K562 (cell line): ENCODE measurements around the gene IPO7. TPM values are rescaled to one million over a fixed set of nuclear protein-coding genes. Genes with fewer than 3 reads are reported as not detected.

ENCODE experiments used
- ATAC-seq: fragments of 200-7000 bp; cut with Tn5 transposase; 3 replicates; pipeline ENCODE4 v1.9.1; 2020; ENCODE audit warnings: moderate library complexity
- BruUV-seq: library from RNA; stranded (reverse); fragments of 400-500 nt; replicated peaks from 2 replicates; lab custom pipeline; 2021; lab: Mats Ljungman, UMichigan
- CTCF ChIA-PET: fragments of 300-600 bp; formaldehyde crosslinking; extraction: SDS; loops from one replicate; lab custom pipeline; 2021; ENCODE audit warnings: low intra/inter-chr PET ratio; lab: Yijun Ruan, JAX
- POLR2A ChIA-PET: fragments of 300-600, 350-650 bp; sonication (Branson Sonifier 250); formaldehyde crosslinking; extraction: SDS; loops from one replicate; lab custom pipeline; 2021; ENCODE audit warnings: antibody characterized with exemption, inconsistent platforms; lab: Yijun Ruan, JAX
- DNase-seq, 4 experiments: peaks; one replicate each; pipeline versions ENCODE4 v3.0.0 to v3.0.0-alpha.2; 2011 to 2018; ENCODE audit warnings: low spot score in 3 of 4, mixed read lengths in 3 of 4; ENCODE audit errors: extremely low read depth in 1 of 4
- FAIRE-seq: peaks from 2 replicates; lab custom pipeline; 2011; peaks lifted over from hg19 to GRCh38; lab: Jason Lieb, UNC
- H2AFZ ChIP-seq: 2 replicates; pipeline ENCODE4 v1.6.0; 2011; ENCODE audit warnings: low read depth, low read length, control low read depth, inconsistent platforms
- H3K27ac ChIP-seq: fragments of 200-600 bp; 3 replicates; pipeline ENCODE4 v1.8.0; 2011; ENCODE audit warnings: low read depth, mild to moderate bottlenecking, control low read depth, inconsistent platforms, low read length, moderate library complexity, mixed read lengths; ENCODE audit errors: extremely low read depth
- H3K27me3 ChIP-seq, 2 experiments: fragments of 300-600 bp in 1 of 2; 2 replicates in 1 of 2; 3 replicates in 1 of 2; pipeline versions ENCODE4 v1.6.0 to v1.8.0; 2011; ENCODE audit warnings: inconsistent platforms in 2 of 2, low read length in 2 of 2, mild to moderate bottlenecking in 1 of 2, mixed read lengths in 1 of 2, moderate library complexity in 1 of 2; ENCODE audit not compliant: control insufficient read depth in 2 of 2, insufficient read depth in 2 of 2
- H3K36me3 ChIP-seq: fragments of 300-600 bp; 3 replicates; pipeline ENCODE4 v1.8.0; 2011; ENCODE audit warnings: mild to moderate bottlenecking, low read length, inconsistent platforms; ENCODE audit not compliant: control insufficient read depth, insufficient read depth
- H3K4me1 ChIP-seq, 2 experiments: fragments of 200-600 bp in 1 of 2; replicated peaks in 1 of 2; 2 replicates in 1 of 2; 3 replicates in 1 of 2; pipeline versions ENCODE4 v1.5.1 to v1.8.0; 2011; ENCODE audit warnings: inconsistent platforms in 2 of 2, low read length in 2 of 2, mild to moderate bottlenecking in 1 of 2, mixed read lengths in 1 of 2, moderate library complexity in 1 of 2; ENCODE audit not compliant: control insufficient read depth in 2 of 2, insufficient read depth in 2 of 2
- H3K4me2 ChIP-seq: 2 replicates; pipeline ENCODE4 v1.6.1; 2011; ENCODE audit warnings: low read length, control low read depth, inconsistent platforms, mixed read lengths; ENCODE audit not compliant: insufficient read depth
- H3K4me3 ChIP-seq: fragments of 200-600 bp; sonication (generic), shearing (Covaris generic); 2 replicates; pipeline ENCODE4 v1.5.1; 2016; ENCODE audit warnings: control low read depth, inconsistent platforms
- H3K79me2 ChIP-seq: fragments of 200-600 bp; 3 replicates; pipeline ENCODE4 v1.8.0; 2011; ENCODE audit warnings: low read length, inconsistent platforms; ENCODE audit not compliant: control insufficient read depth, insufficient read depth
- H3K9ac ChIP-seq, 2 experiments: 2 replicates each; pipeline versions ENCODE4 v1.6.0 to v1.6.1; 2011; ENCODE audit warnings: low read depth in 2 of 2, low read length in 2 of 2, control low read depth in 1 of 2, inconsistent platforms in 1 of 2, mild to moderate bottlenecking in 1 of 2, mixed read lengths in 1 of 2; ENCODE audit not compliant: insufficient read depth in 1 of 2
- H3K9me1 ChIP-seq: one replicate; pipeline ENCODE4 v1.6.0; 2011; ENCODE audit warnings: inconsistent platforms, mild to moderate bottlenecking, low read length, moderate library complexity; ENCODE audit not compliant: control insufficient read depth, insufficient read depth
- H3K9me3 ChIP-seq: replicated peaks from 2 replicates; pipeline ENCODE4 v1.5.1; 2011; ENCODE audit warnings: low read depth, low read length, inconsistent platforms; ENCODE audit not compliant: control insufficient read depth, insufficient read depth
- H4K20me1 ChIP-seq: replicated peaks from 2 replicates; pipeline ENCODE4 v1.6.1; 2011; ENCODE audit warnings: low read length, inconsistent platforms, mixed read lengths; ENCODE audit not compliant: control insufficient read depth, insufficient read depth
- CBFA2T2 ChIP-seq: fragments of 450-650 bp; conservative IDR thresholded peaks from 2 replicates; pipeline ENCODE4 v1.6.1; 2017; ENCODE audit warnings: mild to moderate bottlenecking
- ESRRA ChIP-seq: fragments of 450-650 bp; IDR thresholded peaks from 2 replicates; pipeline ENCODE4 v1.6.1; 2014; ENCODE audit warnings: low read depth, mild to moderate bottlenecking, moderate library complexity, borderline replicate concordance
- GABPB2 ChIP-seq: fragments of 250-450 bp; sonication (Bioruptor Pico); conservative IDR thresholded peaks from 2 replicates; pipeline ENCODE4 v1.5.1; 2021; ENCODE audit warnings: mild to moderate bottlenecking
- PCBP2 ChIP-seq: fragments of 200-400 bp; formaldehyde crosslinking; IDR thresholded peaks from 2 replicates; pipeline ENCODE4 v1.6.1; 2018; ENCODE audit warnings: low read length, low read depth, mild to moderate bottlenecking, moderate library complexity; ENCODE audit not compliant: poor library complexity, severe bottlenecking
- PRPF4 ChIP-seq: fragments of 200-400 bp; formaldehyde crosslinking; IDR thresholded peaks from one replicate; pipeline ENCODE4 v1.6.1; 2017; ENCODE audit warnings: low read length, low read depth, mild to moderate bottlenecking; ENCODE audit not compliant: insufficient read depth, poor library complexity, severe bottlenecking
- RBM25 ChIP-seq: fragments of 200-400 bp; formaldehyde crosslinking; IDR thresholded peaks from 2 replicates; pipeline ENCODE4 v1.6.1; 2018; ENCODE audit warnings: low read length, low read depth, moderate library complexity; ENCODE audit not compliant: severe bottlenecking
- RFX1 ChIP-seq: fragments of 450-650 bp; IDR thresholded peaks from 2 replicates; pipeline ENCODE4 v1.6.1; 2016; ENCODE audit warnings: mild to moderate bottlenecking, moderate library complexity
- SAFB ChIP-seq: fragments of 200-400 bp; formaldehyde crosslinking; IDR thresholded peaks from 2 replicates; pipeline ENCODE4 v1.6.1; 2017; ENCODE audit warnings: low read depth, low read length, borderline replicate concordance
- TOE1 ChIP-seq, 2 experiments: fragments of 450-650 bp in 1 of 2; sonication (generic) in 1 of 2; formaldehyde crosslinking in 1 of 2; IDR thresholded peaks; 2 replicates each; pipeline versions ENCODE4 v1.7.1 to v1.8.0; 2016 to 2022; ENCODE audit warnings: borderline replicate concordance in 2 of 2, mild to moderate bottlenecking in 2 of 2, antibody characterized with exemption in 1 of 2, inconsistent platforms in 1 of 2, low read depth in 1 of 2, missing genetic modification reagents in 1 of 2, moderate library complexity in 1 of 2
- WGBS: fragments of 100-300 bp; shearing (Covaris generic); methylation state at CpG from one replicate; pipeline ENCODE4 v1.1.6; 2016; ENCODE audit warnings: low coverage, mixed read lengths; ENCODE audit not compliant: insufficient coverage; ENCODE audit errors: missing lambda C conversion rate; 5-methylcytosine and 5-hydroxymethylcytosine counted together
- in situ Hi-C: fragments of 300-500 bp; cut with MboI; formaldehyde crosslinking; loops from 4 replicates; pipeline ENCODE4 v1.15.0; 2018; ENCODE audit warnings: inconsistent platforms, mixed read lengths
- intact Hi-C: fragments of 100-400 bp; cut with micrococcal nuclease; formaldehyde crosslinking; loops from 2 replicates; pipeline ENCODE4 v1.14.2; 2022
- polyA plus RNA-seq, 8 experiments: library from polyadenylated mRNA; depleted of rRNA in 4 of 8; stranded (reverse) in 5 of 8; unstranded in 3 of 8; fragments of >200 nt; fragmentation: Nextera tagmentation in 2 of 8; fragmentation: Illumina TruSeq in 1 of 8; extraction: Ambion mirVana in 2 of 8; extraction: Trizol in 1 of 8; gene quantifications; 2 replicates each; pipeline versions ENCODE4 v1.2.1 to v1.2.3, GENCODE V29; 2011 to 2014; ENCODE audit warnings: inconsistent platforms in 1 of 8, missing spikeins in 1 of 8
- total RNA-seq, 7 experiments: library from RNA; depleted of rRNA in 6 of 7; stranded (reverse); fragments of >200 nt in 6 of 7; fragmentation: Illumina TruSeq in 2 of 7; extraction: Trizol in 2 of 7; gene quantifications; 2 replicates each; pipeline versions ENCODE4 v1.2.1 to v1.2.3, GENCODE V29; 2011 to 2021; ENCODE audit warnings: low replicate concordance in 1 of 7
- TF ChIP-seq, protein P1 (sequence below): fragments of 450-650 bp; IDR thresholded peaks from 2 replicates; pipeline ENCODE4 v1.6.1; 2018; ENCODE audit not compliant: partially characterized antibody
- TF ChIP-seq, protein P2 (sequence below): IDR thresholded peaks from 2 replicates; pipeline ENCODE4 v1.6.1; 2011; ENCODE audit warnings: borderline replicate concordance, low read depth, mild to moderate bottlenecking, moderate library complexity, low read length; ENCODE audit not compliant: insufficient read depth, poor library complexity, severe bottlenecking
- TF ChIP-seq, protein P3 (sequence below): sonication (generic); formaldehyde crosslinking; IDR thresholded peaks from 2 replicates; pipeline ENCODE4 v1.8.0; 2022; ENCODE audit warnings: mild to moderate bottlenecking, low read depth, missing genetic modification reagents

Gene IPO7
- total and polyA plus RNA-seq, 9 of the 15 experiments (the other 6 are each of a cell fraction or from before 2014, with no cell fraction given): 23.6 to 138 (median 110) TPM

GRCh38 chr11:9385327-9385899 lies 961 bp downstream of the IPO7 start:
- 0 out of 2 replicates have a peak, but pooled peaks cover 3% of the 10 kb centered on the region for H3K9me3 ChIP-seq
- peak in 2 of 4 experiments; percentile 58 to 73 for DNase-seq
- H3K4me2 ChIP-seq: peak overlapping the region; percentile 99
- peak overlapping the region; percentile 97 to 100 for H3K9ac ChIP-seq
- no TSS peak for BruUV-seq
- CTCF ChIA-PET: interaction anchor here (1.0 kb wide), 1 partner anchor 229 kb away, joined by 5 read pairs; no protein-coding TSS in a partner anchor
- H3K27ac ChIP-seq: peak overlapping the region; percentile 95
- POLR2A ChIA-PET: interaction anchor here (0.6 to 4.7 kb wide), 27 partner anchors 9 to 788 kb away, joined by 3 to 33 read pairs (median 5); partner anchors contain the start of genes DENND5A, TMEM41B, WEE1 and ZNF143
- peak overlapping the region; percentile 90 for H3K4me3 ChIP-seq
- H4K20me1 ChIP-seq: peaks cover 16% of the 10 kb centered on the region
- FAIRE-seq: peak; percentile 78
- H3K79me2 ChIP-seq: peaks cover 63% of the 10 kb centered on the region
- no peaks in the 10 kb centered on the region for H3K27me3 ChIP-seq
- intact Hi-C loops: no loop called here
- no peak overlapping the region for H2AFZ ChIP-seq
- peaks cover 42% of the 10 kb centered on the region for H3K36me3 ChIP-seq
- ATAC-seq: peak; percentile 71
- no peaks in the 10 kb centered on the region for H3K9me1 ChIP-seq
- in situ Hi-C loops: no loop called here
- WGBS: 0% methylated on average over 10 of the region's 10 CpGs
- peaks cover 0 to 7% of the 10 kb centered on the region in 2 experiments; a peak in 3 of 5 replicates for H3K4me1 ChIP-seq
- TF ChIP-seq CBFA2T2: no peak
- no peak for TF ChIP-seq PCBP2
- no peak for TF ChIP-seq PRPF4
- TF ChIP-seq, protein P1, sequence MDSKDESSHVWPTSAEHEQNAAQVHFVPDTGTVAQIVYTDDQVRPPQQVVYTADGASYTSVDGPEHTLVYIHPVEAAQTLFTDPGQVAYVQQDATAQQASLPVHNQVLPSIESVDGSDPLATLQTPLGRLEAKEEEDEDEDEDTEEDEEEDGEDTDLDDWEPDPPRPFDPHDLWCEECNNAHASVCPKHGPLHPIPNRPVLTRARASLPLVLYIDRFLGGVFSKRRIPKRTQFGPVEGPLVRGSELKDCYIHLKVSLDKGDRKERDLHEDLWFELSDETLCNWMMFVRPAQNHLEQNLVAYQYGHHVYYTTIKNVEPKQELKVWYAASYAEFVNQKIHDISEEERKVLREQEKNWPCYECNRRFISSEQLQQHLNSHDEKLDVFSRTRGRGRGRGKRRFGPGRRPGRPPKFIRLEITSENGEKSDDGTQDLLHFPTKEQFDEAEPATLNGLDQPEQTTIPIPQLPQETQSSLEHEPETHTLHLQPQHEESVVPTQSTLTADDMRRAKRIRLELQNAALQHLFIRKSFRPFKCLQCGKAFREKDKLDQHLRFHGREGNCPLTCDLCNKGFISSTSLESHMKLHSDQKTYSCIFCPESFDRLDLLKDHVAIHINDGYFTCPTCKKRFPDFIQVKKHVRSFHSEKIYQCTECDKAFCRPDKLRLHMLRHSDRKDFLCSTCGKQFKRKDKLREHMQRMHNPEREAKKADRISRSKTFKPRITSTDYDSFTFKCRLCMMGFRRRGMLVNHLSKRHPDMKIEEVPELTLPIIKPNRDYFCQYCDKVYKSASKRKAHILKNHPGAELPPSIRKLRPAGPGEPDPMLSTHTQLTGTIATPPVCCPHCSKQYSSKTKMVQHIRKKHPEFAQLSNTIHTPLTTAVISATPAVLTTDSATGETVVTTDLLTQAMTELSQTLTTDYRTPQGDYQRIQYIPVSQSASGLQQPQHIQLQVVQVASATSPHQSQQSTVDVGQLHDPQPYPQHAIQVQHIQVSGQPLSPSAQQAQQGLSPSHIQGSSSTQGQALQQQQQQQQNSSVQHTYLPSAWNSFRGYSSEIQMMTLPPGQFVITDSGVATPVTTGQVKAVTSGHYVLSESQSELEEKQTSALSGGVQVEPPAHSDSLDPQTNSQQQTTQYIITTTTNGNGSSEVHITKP: no peak
- no peak for TF ChIP-seq RBM25
- TF ChIP-seq, protein P2, sequence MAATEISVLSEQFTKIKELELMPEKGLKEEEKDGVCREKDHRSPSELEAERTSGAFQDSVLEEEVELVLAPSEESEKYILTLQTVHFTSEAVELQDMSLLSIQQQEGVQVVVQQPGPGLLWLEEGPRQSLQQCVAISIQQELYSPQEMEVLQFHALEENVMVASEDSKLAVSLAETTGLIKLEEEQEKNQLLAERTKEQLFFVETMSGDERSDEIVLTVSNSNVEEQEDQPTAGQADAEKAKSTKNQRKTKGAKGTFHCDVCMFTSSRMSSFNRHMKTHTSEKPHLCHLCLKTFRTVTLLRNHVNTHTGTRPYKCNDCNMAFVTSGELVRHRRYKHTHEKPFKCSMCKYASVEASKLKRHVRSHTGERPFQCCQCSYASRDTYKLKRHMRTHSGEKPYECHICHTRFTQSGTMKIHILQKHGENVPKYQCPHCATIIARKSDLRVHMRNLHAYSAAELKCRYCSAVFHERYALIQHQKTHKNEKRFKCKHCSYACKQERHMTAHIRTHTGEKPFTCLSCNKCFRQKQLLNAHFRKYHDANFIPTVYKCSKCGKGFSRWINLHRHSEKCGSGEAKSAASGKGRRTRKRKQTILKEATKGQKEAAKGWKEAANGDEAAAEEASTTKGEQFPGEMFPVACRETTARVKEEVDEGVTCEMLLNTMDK: no peak
- no peak for TF ChIP-seq RFX1
- TF ChIP-seq SAFB: no peak
- no peak for TF ChIP-seq TOE1 (IDR thresholded peaks at IDR 0.05; ENCODE audit: borderline replicate concordance)
- no peak for TF ChIP-seq TOE1 (CRISPR knock-in tag; IDR thresholded peaks at IDR 0.05; ENCODE audit: borderline replicate concordance, low read depth)
- TF ChIP-seq GABPB2 (CRISPR knock-in tag): no peak
- TF ChIP-seq ESRRA: peak; percentile 67; the same call in 1 of the 2 replicates
- TF ChIP-seq, protein P3, sequence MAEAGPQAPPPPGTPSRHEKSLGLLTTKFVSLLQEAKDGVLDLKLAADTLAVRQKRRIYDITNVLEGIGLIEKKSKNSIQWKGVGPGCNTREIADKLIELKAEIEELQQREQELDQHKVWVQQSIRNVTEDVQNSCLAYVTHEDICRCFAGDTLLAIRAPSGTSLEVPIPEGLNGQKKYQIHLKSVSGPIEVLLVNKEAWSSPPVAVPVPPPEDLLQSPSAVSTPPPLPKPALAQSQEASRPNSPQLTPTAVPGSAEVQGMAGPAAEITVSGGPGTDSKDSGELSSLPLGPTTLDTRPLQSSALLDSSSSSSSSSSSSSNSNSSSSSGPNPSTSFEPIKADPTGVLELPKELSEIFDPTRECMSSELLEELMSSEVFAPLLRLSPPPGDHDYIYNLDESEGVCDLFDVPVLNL (CRISPR knock-in tag): no peak
